Neural crest cell (in vitro differentiated cells): Measurements from ENCODE around the gene AADAT. TPM values are rescaled to one million over a fixed set of nuclear protein-coding genes. Genes with fewer than 3 reads are reported as not detected.

Source experiments
- DNase-seq: peaks from one replicate; pipeline ENCODE4 v3.0.0; 2021; ENCODE audit warnings: low read depth, mixed read lengths, low spot score
- H3K27ac Mint-ChIP-seq: one replicate; pipeline ENCODE4 v1.8.0; 2021; ENCODE audit warnings: mild to moderate bottlenecking, mixed read lengths; ENCODE audit not compliant: unreplicated experiment
- H3K27me3 Mint-ChIP-seq: 2 replicates; pipeline ENCODE4 v1.8.0; 2021; ENCODE audit warnings: low read depth, mild to moderate bottlenecking, mixed read lengths
- H3K36me3 Mint-ChIP-seq: 2 replicates; pipeline ENCODE4 v1.8.0; 2021; ENCODE audit warnings: low read depth, mild to moderate bottlenecking, mixed read lengths
- H3K4me1 Mint-ChIP-seq: 2 replicates; pipeline ENCODE4 v1.8.0; 2021; ENCODE audit warnings: mixed read lengths
- H3K4me3 Mint-ChIP-seq: one replicate; pipeline ENCODE4 v1.8.0; 2021; ENCODE audit warnings: mild to moderate bottlenecking, mixed read lengths
- H3K9me3 Mint-ChIP-seq: 2 replicates; pipeline ENCODE4 v1.8.0; 2021; ENCODE audit warnings: mixed read lengths
- CTCF ChIP-seq: fragments of 200-600 bp; sonication (generic); conservative IDR thresholded peaks from 2 replicates; pipeline ENCODE4 v1.5.0; 2021; ENCODE audit warnings: antibody characterized with exemption, mild to moderate bottlenecking
- total RNA-seq: library from RNA; stranded (reverse); gene quantifications from 2 replicates; pipeline ENCODE4 v1.2.1, GENCODE V29; 2021

AADAT gene
- total RNA-seq, 1 donor from 2014 or later: 30.7 TPM

- H3K36me3 Mint-ChIP-seq: no peaks in the 10 kb centered on the region
- no peak overlapping the region for H3K27ac Mint-ChIP-seq
- no peak for TF ChIP-seq CTCF
- no peaks in the 10 kb centered on the region for H3K9me3 Mint-ChIP-seq
- peaks cover 17% of the 10 kb centered on the region for H3K4me1 Mint-ChIP-seq
- DNase-seq: no peak
- no peak overlapping the region for H3K4me3 Mint-ChIP-seq
- no peaks in the 10 kb centered on the region for H3K27me3 Mint-ChIP-seq
These were observed 21.8 kb upstream of the AADAT start for GRCh38 chr4:170111546-170111945.

DNA sequence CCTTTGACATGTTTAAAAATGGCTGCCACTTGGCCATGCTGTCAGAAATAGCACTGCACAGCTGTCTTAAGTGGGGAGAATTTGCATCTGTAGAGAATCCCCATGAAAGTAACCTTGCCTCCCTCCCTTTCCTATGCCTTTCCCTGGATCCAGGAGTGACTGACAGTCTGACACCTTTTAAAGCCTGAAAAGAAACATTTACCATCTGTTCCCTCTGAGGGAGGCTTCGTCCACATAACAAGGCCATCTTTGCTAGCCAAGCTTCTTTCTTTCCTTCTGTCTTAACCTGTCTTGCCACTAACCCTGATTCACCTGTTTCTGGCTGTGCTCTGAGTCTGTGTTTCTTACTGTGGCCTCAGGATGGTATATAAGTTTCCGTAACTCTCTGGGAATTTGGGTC lies 21.3 kb upstream of the AADAT start:
- Mint-ChIP-seq H3K27me3 (no peaks in the 10 kb centered on the region), H3K4me1 (peaks cover 17% of the 10 kb centered on the region)
- no peak for DNase-seq

GRCh38 chr4:170110285-170110672 lies 20.5 kb upstream of the AADAT start:
- Mint-ChIP-seq H3K36me3 (no peaks in the 10 kb centered on the region), H3K4me3 (no peak overlapping the region), H3K9me3 (peaks cover 2% of the 10 kb centered on the region), H3K27me3 (no peaks in the 10 kb centered on the region), H3K27ac (no peak overlapping the region), H3K4me1 (peaks cover 17% of the 10 kb centered on the region)
- TF ChIP-seq CTCF: no peak
- no peak for DNase-seq

More for the DNA sequence above, 21.3 kb upstream of the AADAT start:
- no peak overlapping the region for H3K4me3 Mint-ChIP-seq
- no peak for TF ChIP-seq CTCF
- H3K36me3 Mint-ChIP-seq: no peaks in the 10 kb centered on the region
- no peaks in the 10 kb centered on the region for H3K9me3 Mint-ChIP-seq
- no peak overlapping the region for H3K27ac Mint-ChIP-seq

DNA sequence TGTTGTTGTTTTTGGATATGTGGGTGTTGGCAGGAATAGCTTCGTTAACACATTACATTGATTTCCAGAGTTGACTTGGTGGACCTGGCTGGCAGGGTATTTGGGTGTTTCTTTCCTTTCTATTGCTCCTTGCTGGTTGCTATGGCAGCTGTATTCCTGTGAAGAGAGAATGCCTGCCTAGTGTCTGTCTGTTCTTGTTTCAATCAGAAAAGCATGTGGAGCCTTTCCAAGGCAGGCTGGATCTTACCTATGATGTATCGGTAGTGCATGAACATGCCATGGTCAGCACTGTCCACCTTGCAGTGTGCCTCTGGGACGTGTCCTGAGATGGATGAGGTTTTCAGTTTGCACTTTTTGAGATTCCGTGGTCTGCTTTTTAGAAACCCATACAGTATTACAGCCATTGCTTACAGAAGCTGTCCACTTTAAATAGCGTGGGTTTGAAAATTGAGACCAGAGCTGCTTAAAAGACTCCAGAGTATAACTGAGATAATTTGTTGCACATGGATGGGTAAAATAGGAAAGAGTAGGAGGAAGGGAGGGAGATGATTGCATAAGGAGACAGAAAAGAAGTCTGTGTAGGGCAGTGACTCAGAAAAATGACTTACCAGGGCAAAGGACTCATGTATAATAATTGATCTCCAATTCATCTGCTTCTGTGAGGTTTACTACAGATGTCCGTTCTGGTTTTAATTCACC lies 20.0 kb upstream of the AADAT start:
- TF ChIP-seq CTCF: no peak
- no peaks in the 10 kb centered on the region for H3K27me3 Mint-ChIP-seq
- no peak for DNase-seq
- peaks cover 17% of the 10 kb centered on the region for H3K4me1 Mint-ChIP-seq
- no peak overlapping the region for H3K27ac Mint-ChIP-seq
- H3K9me3 Mint-ChIP-seq: peaks cover 2% of the 10 kb centered on the region
- no peak overlapping the region for H3K4me3 Mint-ChIP-seq
- no peaks in the 10 kb centered on the region for H3K36me3 Mint-ChIP-seq

DNA sequence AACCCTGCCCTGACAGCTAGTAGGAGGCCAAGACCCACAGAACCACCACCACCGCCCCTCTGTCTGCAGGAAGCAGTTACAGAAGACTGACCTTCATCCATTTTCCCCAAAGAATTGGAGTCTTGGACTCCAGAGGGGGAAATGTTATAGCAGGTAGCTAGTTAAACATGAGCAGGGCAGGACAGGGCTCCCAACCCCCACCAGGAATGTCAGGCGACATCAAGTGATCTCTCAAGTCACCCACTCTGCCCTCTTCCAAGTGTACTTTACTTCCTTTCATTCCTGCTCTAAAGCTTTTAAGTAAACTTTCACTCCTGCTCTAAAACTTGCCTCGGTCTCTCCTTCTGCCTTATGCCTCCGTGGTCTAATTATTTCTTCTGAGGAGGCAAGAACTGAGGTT lies 17.1 kb upstream of the AADAT start:
- TF ChIP-seq CTCF: no peak
- Mint-ChIP-seq H3K27ac (no peak overlapping the region), H3K27me3 (no peaks in the 10 kb centered on the region), H3K4me3 (no peak overlapping the region), H3K4me1 (peaks cover 17% of the 10 kb centered on the region), H3K36me3 (no peaks in the 10 kb centered on the region), H3K9me3 (peaks cover 4% of the 10 kb centered on the region)
- no peak for DNase-seq
